GM19467 (cell line): Measurements from ENCODE around the gene PLA2G2A.
"Not testable (repeated sequence)": the region's sequence is repeated elsewhere in the genome, so short reads cannot be mapped to it uniquely, and the experiment has no call there.

ENCODE experiments used
- ATAC-seq: cut with Tn5 transposase; IDR thresholded peaks from one replicate; pipeline ENCODE4 v1.9.1; 2021; ENCODE audit warnings: mild to moderate bottlenecking, moderate library complexity; ENCODE audit not compliant: unreplicated experiment

PLA2G2A gene

DNA sequence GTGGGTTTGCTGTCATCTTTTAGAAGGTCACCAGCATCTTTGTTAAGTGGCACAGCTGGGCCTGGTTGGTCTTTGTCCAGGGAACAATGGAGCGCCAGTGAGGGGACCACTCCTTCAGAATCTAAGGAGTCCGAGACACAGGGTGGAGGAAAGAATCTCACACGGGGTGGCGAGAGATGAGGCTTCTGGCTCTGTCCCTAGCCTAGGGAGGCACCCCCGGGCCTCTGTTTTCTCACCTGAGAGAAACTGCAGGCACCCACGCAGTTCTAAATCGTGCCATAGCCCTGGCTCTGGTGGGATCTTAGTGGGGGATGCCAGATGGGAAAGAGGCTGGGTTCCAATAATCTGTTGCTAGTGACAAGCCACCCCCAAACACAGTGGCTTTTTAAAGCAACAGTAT is 45.1 kb downstream of the PLA2G2A start:
- ATAC-seq, result no peak

- ATAC-seq, result no peak
Measured at GRCh38 chr1:19932866-19933265, 46.6 kb downstream of the PLA2G2A start.

GRCh38 chr1:19927130-19927421 is 52.3 kb downstream of the PLA2G2A start:
- not testable (repeated sequence) for ATAC-seq

DNA sequence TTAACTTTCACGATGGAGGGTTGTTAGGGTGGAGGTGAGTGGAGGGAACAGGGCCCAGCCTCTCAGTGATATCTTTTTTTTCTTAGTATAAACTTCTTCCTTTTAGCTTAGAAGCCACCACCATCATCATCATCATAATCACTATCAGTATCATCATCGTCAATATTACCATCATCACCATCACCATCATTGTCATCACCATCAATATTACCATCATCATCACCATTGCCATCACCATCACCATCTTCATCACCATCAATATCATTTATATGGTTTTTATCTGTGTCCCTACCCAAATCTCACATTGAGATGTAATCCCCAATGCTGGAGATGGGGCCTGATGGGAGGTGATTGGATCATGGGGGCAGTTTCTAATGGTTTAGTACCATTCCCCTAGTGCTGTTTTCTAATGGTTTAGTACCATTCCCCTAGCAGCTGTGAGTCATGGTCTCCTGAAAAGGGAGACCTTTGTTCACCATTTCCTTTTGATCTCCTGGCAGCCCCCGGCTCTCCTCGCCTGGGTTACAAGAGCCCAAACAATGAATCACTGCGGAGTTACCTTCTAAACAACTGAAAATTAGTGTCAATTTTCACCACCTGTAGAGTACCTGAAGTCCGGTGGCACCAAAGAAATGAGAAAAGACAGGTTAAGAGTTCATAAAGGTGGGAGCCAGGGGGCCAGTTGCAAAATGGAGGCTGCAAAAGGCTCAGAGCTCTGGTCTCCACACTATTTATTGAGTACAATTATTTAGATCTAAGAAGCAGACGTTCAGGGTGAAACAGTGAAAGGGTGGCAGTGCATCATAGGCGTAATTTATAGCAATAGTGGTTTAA is 52.9 kb downstream of the PLA2G2A start:
- no peak for ATAC-seq
